Vagina (tissue), 2 donors: ENCODE results near the gene PRXL2A. TPM values are rescaled to one million over a fixed set of nuclear protein-coding genes. Genes with fewer than 3 reads are reported as not detected.
A peak's percentile ranks its signal among the peaks of the same experiment; 100 is the strongest.

Experiments
- DNase-seq, 2 donors: peaks; one replicate each; pipeline ENCODE4 v3.0.0-alpha.2; 2017; ENCODE audit errors: extremely low spot score in 2 of 2
- H3K27ac ChIP-seq: fragments of 200-600 bp; sonication (generic); one replicate; pipeline ENCODE4 v1.5.1; 2019
- H3K27me3 ChIP-seq: fragments of 200-600 bp; sonication (generic); one replicate; pipeline ENCODE4 v1.5.1; 2019
- H3K36me3 ChIP-seq, 2 donors: fragments of 200-600 bp; sonication (generic); one replicate each; pipeline ENCODE4 v1.5.1; 2017 to 2019
- H3K4me1 ChIP-seq: fragments of 200-600 bp; sonication (generic); one replicate; pipeline ENCODE4 v1.5.1; 2019
- H3K4me3 ChIP-seq, 2 donors: fragments of 200-600 bp; sonication (generic); 1 replicate in 1 of 2; 2 replicates in 1 of 2; pipeline ENCODE4 v1.5.1; 2016 to 2019
- H3K9me3 ChIP-seq: fragments of 200-600 bp; sonication (generic); one replicate; pipeline ENCODE4 v1.5.1; 2019
- CTCF ChIP-seq, 3 experiments: fragments of 450-650 bp in 2 of 3; fragments of 200-600 bp in 1 of 3; sonication (generic) in 1 of 3; IDR thresholded peaks; one replicate each; pipeline ENCODE4 v1.5.1; 2017 to 2019; ENCODE audit warnings: antibody characterized with exemption in 3 of 3, mild to moderate bottlenecking in 2 of 3, moderate library complexity in 2 of 3
- POLR2A ChIP-seq, 2 donors: fragments of 450-650 bp; IDR thresholded peaks; one replicate each; pipeline ENCODE4 v1.6.1; 2017; ENCODE audit warnings: antibody characterized with exemption in 2 of 2, mild to moderate bottlenecking in 2 of 2, moderate library complexity in 2 of 2
- POLR2AphosphoS5 ChIP-seq, 2 donors: sonication (generic); formaldehyde crosslinking; IDR thresholded peaks; one replicate each; pipeline ENCODE4 v1.9.0; 2017; ENCODE audit warnings: antibody characterized with exemption in 2 of 2, mild to moderate bottlenecking in 2 of 2, low read depth in 1 of 2; ENCODE audit not compliant: insufficient read depth in 1 of 2
- intact Hi-C: fragments of 100-400 bp; cut with DNase I; formaldehyde crosslinking; loops from one replicate; pipeline ENCODE4 v1.15.1; 2023
- total RNA-seq: library from RNA; depleted of rRNA; stranded (reverse); fragments of >200 nt; gene quantifications from one replicate; pipeline ENCODE4 v1.2.3, GENCODE V29; 2016

PRXL2A gene
- total RNA-seq, 1 donor from 2014 or later = 62.4 TPM

- H3K4me1 ChIP-seq = peaks cover 65% of the 10 kb centered on the region
- DNase-seq = no peak
Measured at GRCh38 chr10:80484676-80485075, 76.3 kb downstream of the PRXL2A start.

DNA sequence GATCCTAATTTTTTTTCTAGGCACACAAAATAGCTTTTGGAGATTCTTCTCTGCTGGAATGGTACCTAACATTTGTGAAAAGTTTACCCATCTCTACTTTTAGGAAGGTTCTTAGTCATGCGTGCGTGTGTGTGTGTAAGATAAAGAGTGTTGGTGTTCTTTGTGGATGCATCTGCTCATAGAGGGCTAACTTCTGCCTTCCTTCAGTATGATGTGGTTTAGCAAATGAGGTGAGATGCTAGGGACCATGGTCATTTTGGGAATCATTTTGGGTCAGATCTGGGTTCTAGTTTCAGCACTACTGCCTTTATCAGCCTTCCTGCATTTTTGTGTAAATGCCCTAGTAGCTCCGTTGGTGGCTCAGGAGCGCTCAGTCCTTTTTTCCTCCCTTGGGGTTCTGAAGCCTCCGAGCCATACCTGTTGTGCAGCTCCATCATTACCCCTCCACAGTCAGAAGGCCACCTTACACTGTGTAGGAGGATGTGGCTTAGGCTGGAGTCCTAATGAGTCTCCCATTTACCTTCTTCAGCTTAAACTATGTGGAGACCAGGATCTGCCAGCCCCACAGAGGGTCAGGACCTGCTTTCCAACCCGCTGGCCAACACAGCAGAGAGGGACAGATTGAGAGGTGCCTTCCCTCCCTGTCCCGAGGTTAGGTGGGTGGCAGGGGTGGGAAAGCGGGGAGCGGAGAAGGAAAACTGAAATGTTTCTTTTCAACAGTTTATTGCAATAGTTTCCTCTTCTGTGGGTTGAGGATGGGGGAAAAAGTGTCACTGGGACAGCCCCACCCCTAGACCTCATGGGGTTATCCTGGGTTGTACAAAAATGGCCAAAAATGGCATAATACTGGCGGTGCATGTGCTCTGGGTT lies 77.0 kb downstream of the PRXL2A start:
- Histone ChIP-seq H3K4me1 (peaks cover 65% of the 10 kb centered on the region), H3K27me3 (no peaks in the 10 kb centered on the region), H3K4me3 (no peak overlapping the region), H3K27ac (no peak overlapping the region), H3K9me3 (no peaks in the 10 kb centered on the region), H3K36me3 (peaks cover 0 to 10% of the 10 kb centered on the region in 2 donors)
- TF ChIP-seq POLR2A (IDR thresholded peaks at IDR 0.05) = no peak
- no peak for TF ChIP-seq POLR2AphosphoS5 (IDR thresholded peaks at IDR 0.05; ENCODE audit: insufficient read depth in 1 of 2, low read depth in 1 of 2)
- no peak for TF ChIP-seq CTCF (IDR thresholded peaks at IDR 0.05)
- intact Hi-C loops = no loop called here
- no peak for DNase-seq

More at GRCh38 chr10:80484676-80485075, 76.3 kb downstream of the PRXL2A start:
- Histone ChIP-seq H3K36me3 (peaks cover 0 to 6% of the 10 kb centered on the region in 2 donors), H3K4me3 (no peak overlapping the region), H3K27ac (no peak overlapping the region), H3K27me3 (no peaks in the 10 kb centered on the region), H3K9me3 (no peaks in the 10 kb centered on the region)
- TF ChIP-seq CTCF (IDR thresholded peaks at IDR 0.05) (no peak), POLR2AphosphoS5 (IDR thresholded peaks at IDR 0.05; ENCODE audit: insufficient read depth in 1 of 2, low read depth in 1 of 2) (no peak), POLR2A (IDR thresholded peaks at IDR 0.05) (no peak)
- intact Hi-C loops = no loop called here

DNA sequence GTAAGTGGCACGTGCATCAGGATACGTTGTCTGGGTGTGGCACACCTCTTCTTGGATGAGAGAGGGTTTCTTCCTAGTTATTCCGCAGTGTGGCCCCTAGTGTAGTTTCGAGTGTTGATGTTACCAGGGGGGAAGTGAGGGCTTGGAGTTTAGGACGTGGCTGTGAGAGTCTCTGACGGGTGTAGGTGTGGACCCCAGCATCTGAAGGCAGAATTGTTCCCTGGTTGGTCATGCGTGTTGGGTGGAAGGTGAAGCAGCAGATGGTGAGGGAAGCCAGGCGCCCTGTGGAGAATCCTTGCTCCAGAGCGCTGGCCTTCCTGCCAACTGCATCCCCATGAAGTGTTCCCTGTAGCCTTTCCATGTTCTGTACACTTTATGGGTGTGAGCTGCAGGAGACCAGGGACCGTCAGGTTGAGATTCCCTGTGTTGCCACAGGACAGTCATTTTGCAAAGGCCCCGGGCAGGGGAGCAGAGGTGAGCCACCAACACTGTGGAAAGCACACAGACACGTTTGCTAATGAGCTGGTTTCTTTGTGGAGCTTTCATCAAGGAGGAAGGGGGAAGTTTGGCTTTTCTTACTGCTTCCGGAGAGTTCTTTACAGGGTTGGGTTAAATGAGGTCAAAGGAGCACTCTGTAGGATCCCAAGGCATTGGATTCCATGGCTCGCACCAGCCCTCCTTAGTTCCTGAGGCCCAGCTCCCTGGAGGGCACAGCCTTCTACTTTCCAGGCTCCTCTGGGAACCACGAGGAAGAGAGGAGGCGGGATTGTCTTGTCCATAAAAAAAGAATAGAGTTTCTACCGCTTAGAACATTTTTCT lies 77.8 kb downstream of the PRXL2A start:
- H3K4me3 ChIP-seq = no peak overlapping the region
- no peak for DNase-seq
- peaks cover 0 to 19% of the 10 kb centered on the region in 2 donors for H3K36me3 ChIP-seq
- peak overlapping the region; percentile 2 for H3K27ac ChIP-seq
- intact Hi-C loops = no loop called here
- no peaks in the 10 kb centered on the region for H3K9me3 ChIP-seq
- H3K4me1 ChIP-seq = peaks cover 65% of the 10 kb centered on the region
- H3K27me3 ChIP-seq = no peaks in the 10 kb centered on the region
- no peak for TF ChIP-seq POLR2A (IDR thresholded peaks at IDR 0.05)
- no peak for TF ChIP-seq CTCF (IDR thresholded peaks at IDR 0.05)
- TF ChIP-seq POLR2AphosphoS5 (IDR thresholded peaks at IDR 0.05; ENCODE audit: insufficient read depth in 1 of 2, low read depth in 1 of 2) = no peak

Other genes starting within 250 kb of the PRXL2A start
- gene ANXA11, start 203.0 kb upstream of the PRXL2A start, total RNA-seq = 101 TPM
- not detected for gene MAT1A, start 118.9 kb upstream of the PRXL2A start, total RNA-seq
- not detected for gene DYDC1, start 51.8 kb upstream of the PRXL2A start, total RNA-seq
- not detected for gene DYDC2, start 51.8 kb upstream of the PRXL2A start, total RNA-seq
- 98.0 TPM for gene TSPAN14, start 45.8 kb downstream of the PRXL2A start, total RNA-seq
- gene SH2D4B, start 129.4 kb downstream of the PRXL2A start, total RNA-seq = not detected